ENCODE measurements around the gene CCDC88B.

DNA sequence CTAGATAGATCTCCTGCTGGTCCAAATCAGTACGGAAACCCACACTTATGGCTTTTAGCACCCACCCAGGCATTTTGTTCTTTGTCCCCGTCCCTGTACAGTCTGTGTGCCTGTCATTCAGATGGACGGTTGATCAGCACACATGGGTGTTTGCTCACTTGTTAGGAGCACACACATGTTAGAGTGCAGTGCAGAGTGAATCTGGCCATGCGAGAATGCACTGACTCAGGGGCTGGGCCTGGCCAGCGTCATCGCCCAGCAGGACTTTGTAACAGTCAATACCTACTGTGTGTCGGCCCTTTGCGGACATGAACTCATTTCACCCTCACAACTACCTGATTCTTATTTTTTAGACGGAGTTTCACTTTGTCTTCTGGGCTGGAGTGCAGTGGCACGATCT, 22.3 kb downstream of the CCDC88B start:
- TF ChIP-seq, protein P1, sequence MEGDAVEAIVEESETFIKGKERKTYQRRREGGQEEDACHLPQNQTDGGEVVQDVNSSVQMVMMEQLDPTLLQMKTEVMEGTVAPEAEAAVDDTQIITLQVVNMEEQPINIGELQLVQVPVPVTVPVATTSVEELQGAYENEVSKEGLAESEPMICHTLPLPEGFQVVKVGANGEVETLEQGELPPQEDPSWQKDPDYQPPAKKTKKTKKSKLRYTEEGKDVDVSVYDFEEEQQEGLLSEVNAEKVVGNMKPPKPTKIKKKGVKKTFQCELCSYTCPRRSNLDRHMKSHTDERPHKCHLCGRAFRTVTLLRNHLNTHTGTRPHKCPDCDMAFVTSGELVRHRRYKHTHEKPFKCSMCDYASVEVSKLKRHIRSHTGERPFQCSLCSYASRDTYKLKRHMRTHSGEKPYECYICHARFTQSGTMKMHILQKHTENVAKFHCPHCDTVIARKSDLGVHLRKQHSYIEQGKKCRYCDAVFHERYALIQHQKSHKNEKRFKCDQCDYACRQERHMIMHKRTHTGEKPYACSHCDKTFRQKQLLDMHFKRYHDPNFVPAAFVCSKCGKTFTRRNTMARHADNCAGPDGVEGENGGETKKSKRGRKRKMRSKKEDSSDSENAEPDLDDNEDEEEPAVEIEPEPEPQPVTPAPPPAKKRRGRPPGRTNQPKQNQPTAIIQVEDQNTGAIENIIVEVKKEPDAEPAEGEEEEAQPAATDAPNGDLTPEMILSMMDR (IDR thresholded peaks at IDR 0.05; ENCODE audit: low read depth, low read length), result no peak
- TF ChIP-seq EZH2phosphoT487 (IDR thresholded peaks at IDR 0.05; ENCODE audit: low read depth), result no peak

Measured in OCI-LY3 (cell line).